Measurements from ENCODE around the gene SCAMP5.

Gene SCAMP5

DNA sequence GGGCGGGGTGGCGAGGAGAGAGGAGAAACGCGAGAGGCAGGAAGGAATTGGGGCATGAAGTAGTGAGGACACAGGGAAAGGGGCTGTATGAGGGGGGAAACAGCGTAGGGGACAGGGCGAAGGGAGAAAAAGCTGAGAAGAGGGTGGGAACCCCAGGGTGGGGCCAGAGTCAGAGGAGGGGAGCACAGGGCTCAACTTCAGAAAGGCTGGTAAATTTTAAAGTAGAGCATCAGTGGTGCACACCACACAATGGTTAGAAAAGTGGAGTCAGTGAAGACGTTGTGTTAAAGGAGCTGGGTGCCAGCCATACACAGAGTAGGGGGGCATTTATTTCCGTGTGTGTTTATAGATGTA lies 35.8 kb upstream of the SCAMP5 start:
- Histone ChIP-seq H3K36me3 (ENCODE audit: control insufficient read depth, low read depth, low read length) (no peaks in the 10 kb centered on the region), H3K27me3 (ENCODE audit: control insufficient read depth, insufficient read depth, low read length) (peaks cover 60% of the 10 kb centered on the region), H3K27ac (ENCODE audit: low read length) (no peak overlapping the region), H3K4me1 (ENCODE audit: control insufficient read depth, low read depth, low read length) (peaks cover 13% of the 10 kb centered on the region), H3K9me3 (ENCODE audit: control insufficient read depth, low read depth, low read length) (no peaks in the 10 kb centered on the region), H3K9ac (ENCODE audit: low read length) (no peak overlapping the region), H3K4me3 (ENCODE audit: low read length) (peak overlapping the region; percentile 72)

DNA sequence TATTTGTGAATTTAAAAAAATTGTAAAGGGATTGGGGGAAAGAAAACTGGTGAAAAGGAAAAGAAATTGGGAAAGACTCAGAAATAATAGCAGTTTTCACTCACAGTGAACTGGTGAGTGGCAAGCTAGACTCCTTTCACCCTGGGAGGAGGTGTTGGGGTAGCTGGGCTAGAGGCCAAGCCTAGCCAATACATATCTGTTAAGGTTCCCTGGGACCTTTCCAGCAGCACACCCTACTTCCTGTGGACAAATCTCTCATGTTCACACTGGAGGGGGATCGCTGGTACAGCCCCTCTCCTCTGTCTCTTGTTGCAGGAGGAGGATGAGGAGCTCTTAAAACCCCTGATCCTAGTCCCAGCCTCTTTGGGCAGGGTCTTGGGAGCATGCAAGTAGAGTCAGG lies 35.1 kb upstream of the SCAMP5 start:
- H3K27ac ChIP-seq (ENCODE audit: low read length), result no peak overlapping the region
- no peaks in the 10 kb centered on the region for H3K9me3 ChIP-seq (ENCODE audit: control insufficient read depth, low read depth, low read length)
- no peak overlapping the region for H3K9ac ChIP-seq (ENCODE audit: low read length)
- peaks cover 53% of the 10 kb centered on the region for H3K27me3 ChIP-seq (ENCODE audit: control insufficient read depth, insufficient read depth, low read length)
- H3K4me3 ChIP-seq (ENCODE audit: low read length), result no peak overlapping the region
- H3K4me1 ChIP-seq (ENCODE audit: control insufficient read depth, low read depth, low read length), result peaks cover 8% of the 10 kb centered on the region
- H3K36me3 ChIP-seq (ENCODE audit: control insufficient read depth, low read depth, low read length), result no peaks in the 10 kb centered on the region

GRCh38 chr15:74960995-74961588 lies 34.3 kb upstream of the SCAMP5 start:
- H3K9me3 ChIP-seq (ENCODE audit: control insufficient read depth, low read depth, low read length), result no peaks in the 10 kb centered on the region
- H3K27ac ChIP-seq (ENCODE audit: low read length), result no peak overlapping the region
- H3K9ac ChIP-seq (ENCODE audit: low read length), result no peak overlapping the region
- H3K4me3 ChIP-seq (ENCODE audit: low read length), result no peak overlapping the region
- no peaks in the 10 kb centered on the region for H3K36me3 ChIP-seq (ENCODE audit: control insufficient read depth, low read depth, low read length)
- H3K4me1 ChIP-seq (ENCODE audit: control insufficient read depth, low read depth, low read length), result peaks cover 4% of the 10 kb centered on the region
- peaks cover 45% of the 10 kb centered on the region for H3K27me3 ChIP-seq (ENCODE audit: control insufficient read depth, insufficient read depth, low read length)

GRCh38 chr15:74961616-74962015 lies 33.7 kb upstream of the SCAMP5 start:
- Histone ChIP-seq H3K36me3 (ENCODE audit: control insufficient read depth, low read depth, low read length) (no peaks in the 10 kb centered on the region), H3K4me1 (ENCODE audit: control insufficient read depth, low read depth, low read length) (peaks cover 4% of the 10 kb centered on the region), H3K9ac (ENCODE audit: low read length) (no peak overlapping the region), H3K9me3 (ENCODE audit: control insufficient read depth, low read depth, low read length) (no peaks in the 10 kb centered on the region), H3K27me3 (ENCODE audit: control insufficient read depth, insufficient read depth, low read length) (peaks cover 43% of the 10 kb centered on the region), H3K27ac (ENCODE audit: low read length) (no peak overlapping the region), H3K4me3 (ENCODE audit: low read length) (no peak overlapping the region)

GRCh38 chr15:74962219-74962618 lies 33.1 kb upstream of the SCAMP5 start:
- Histone ChIP-seq H3K4me3 (ENCODE audit: low read length) (no peak overlapping the region), H3K9me3 (ENCODE audit: control insufficient read depth, low read depth, low read length) (no peaks in the 10 kb centered on the region), H3K27me3 (ENCODE audit: control insufficient read depth, insufficient read depth, low read length) (peaks cover 39% of the 10 kb centered on the region), H3K9ac (ENCODE audit: low read length) (no peak overlapping the region), H3K27ac (ENCODE audit: low read length) (no peak overlapping the region), H3K4me1 (ENCODE audit: control insufficient read depth, low read depth, low read length) (peaks cover 4% of the 10 kb centered on the region), H3K36me3 (ENCODE audit: control insufficient read depth, low read depth, low read length) (no peaks in the 10 kb centered on the region)

DNA sequence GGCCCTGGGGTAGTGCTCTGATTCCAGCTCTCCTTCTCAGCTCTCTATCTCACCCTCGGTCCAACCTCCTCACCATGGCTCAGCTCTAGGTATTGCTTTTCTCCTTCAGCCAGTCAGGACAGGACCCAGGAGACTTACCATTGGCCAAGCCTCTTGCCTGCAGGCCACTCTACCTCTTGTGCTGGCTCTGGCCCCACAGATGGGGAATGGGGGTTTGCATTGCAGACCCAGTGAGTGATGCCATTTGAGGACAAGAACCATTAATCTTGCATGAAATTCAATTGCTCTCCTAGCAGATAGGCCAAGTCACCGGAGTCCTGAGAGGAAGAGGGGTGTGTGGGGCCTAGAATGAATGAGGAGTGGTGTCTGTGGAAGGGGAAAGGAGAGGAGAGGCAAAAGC lies 32.7 kb upstream of the SCAMP5 start:
- Histone ChIP-seq H3K36me3 (ENCODE audit: control insufficient read depth, low read depth, low read length) (no peaks in the 10 kb centered on the region), H3K4me1 (ENCODE audit: control insufficient read depth, low read depth, low read length) (peaks cover 4% of the 10 kb centered on the region)

GRCh38 chr15:74963213-74963612 lies 32.1 kb upstream of the SCAMP5 start:
- H3K4me3 ChIP-seq (ENCODE audit: low read length), result no peak overlapping the region
- peaks cover 4% of the 10 kb centered on the region for H3K4me1 ChIP-seq (ENCODE audit: control insufficient read depth, low read depth, low read length)
- H3K27ac ChIP-seq (ENCODE audit: low read length), result no peak overlapping the region
- H3K36me3 ChIP-seq (ENCODE audit: control insufficient read depth, low read depth, low read length), result no peaks in the 10 kb centered on the region
- H3K9ac ChIP-seq (ENCODE audit: low read length), result no peak overlapping the region
- H3K27me3 ChIP-seq (ENCODE audit: control insufficient read depth, insufficient read depth, low read length), result peaks cover 29% of the 10 kb centered on the region
- H3K9me3 ChIP-seq (ENCODE audit: control insufficient read depth, low read depth, low read length), result no peaks in the 10 kb centered on the region

More for the DNA sequence above, 32.7 kb upstream of the SCAMP5 start:
- Histone ChIP-seq H3K9me3 (ENCODE audit: control insufficient read depth, low read depth, low read length) (no peaks in the 10 kb centered on the region), H3K27me3 (ENCODE audit: control insufficient read depth, insufficient read depth, low read length) (peaks cover 35% of the 10 kb centered on the region), H3K27ac (ENCODE audit: low read length) (no peak overlapping the region), H3K9ac (ENCODE audit: low read length) (no peak overlapping the region), H3K4me3 (ENCODE audit: low read length) (no peak overlapping the region)

GRCh38 chr15:74964794-74965193 lies 30.6 kb upstream of the SCAMP5 start:
- Histone ChIP-seq H3K36me3 (ENCODE audit: control insufficient read depth, low read depth, low read length) (no peaks in the 10 kb centered on the region), H3K27me3 (ENCODE audit: control insufficient read depth, insufficient read depth, low read length) (peaks cover 14% of the 10 kb centered on the region), H3K27ac (ENCODE audit: low read length) (no peak overlapping the region), H3K4me3 (ENCODE audit: low read length) (no peak overlapping the region), H3K9ac (ENCODE audit: low read length) (no peak overlapping the region), H3K9me3 (ENCODE audit: control insufficient read depth, low read depth, low read length) (no peaks in the 10 kb centered on the region), H3K4me1 (ENCODE audit: control insufficient read depth, low read depth, low read length) (no peaks in the 10 kb centered on the region)

- Histone ChIP-seq H3K36me3 (ENCODE audit: control insufficient read depth, low read depth, low read length) (no peaks in the 10 kb centered on the region), H3K27ac (ENCODE audit: low read length) (no peak overlapping the region), H3K4me1 (ENCODE audit: control insufficient read depth, low read depth, low read length) (no peaks in the 10 kb centered on the region), H3K9me3 (ENCODE audit: control insufficient read depth, low read depth, low read length) (no peaks in the 10 kb centered on the region), H3K9ac (ENCODE audit: low read length) (no peak overlapping the region), H3K27me3 (ENCODE audit: control insufficient read depth, insufficient read depth, low read length) (no peaks in the 10 kb centered on the region), H3K4me3 (ENCODE audit: low read length) (no peak overlapping the region)
These were observed 27.7 kb upstream of the SCAMP5 start for GRCh38 chr15:74967670-74968069.

GRCh38 chr15:74976159-74976558 lies 19.2 kb upstream of the SCAMP5 start:
- no peak overlapping the region for H3K4me3 ChIP-seq (ENCODE audit: low read length)
- no peaks in the 10 kb centered on the region for H3K9me3 ChIP-seq (ENCODE audit: control insufficient read depth, low read depth, low read length)
- no peaks in the 10 kb centered on the region for H3K27me3 ChIP-seq (ENCODE audit: control insufficient read depth, insufficient read depth, low read length)

DNA sequence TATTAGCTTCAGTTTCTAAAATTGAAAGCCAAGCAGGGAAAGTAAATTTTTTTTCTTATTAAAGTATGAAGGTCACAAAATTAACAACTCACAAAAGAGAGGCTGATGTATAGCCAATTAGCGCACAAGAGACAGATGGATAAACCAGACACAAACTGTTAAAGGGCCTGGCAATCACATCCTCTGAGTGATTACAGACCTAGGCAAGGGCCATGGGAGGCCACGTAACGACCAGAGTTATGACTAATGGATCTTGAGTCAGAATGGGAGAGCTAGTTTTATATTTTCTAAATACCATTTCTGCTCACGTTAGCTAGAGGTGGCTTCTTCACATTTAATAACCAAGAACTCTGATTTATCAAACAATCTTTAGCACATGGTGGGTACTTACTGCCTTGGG lies 17.8 kb upstream of the SCAMP5 start:
- H3K9me3 ChIP-seq (ENCODE audit: control insufficient read depth, low read depth, low read length), result no peaks in the 10 kb centered on the region
- no peak overlapping the region for H3K4me3 ChIP-seq (ENCODE audit: low read length)
- H3K27me3 ChIP-seq (ENCODE audit: control insufficient read depth, insufficient read depth, low read length), result no peaks in the 10 kb centered on the region
- no peak overlapping the region for H3K27ac ChIP-seq (ENCODE audit: low read length)
- peaks cover 5% of the 10 kb centered on the region for H3K4me1 ChIP-seq (ENCODE audit: control insufficient read depth, low read depth, low read length)
- H3K36me3 ChIP-seq (ENCODE audit: control insufficient read depth, low read depth, low read length), result no peaks in the 10 kb centered on the region
- H3K9ac ChIP-seq (ENCODE audit: low read length), result no peak overlapping the region

More at GRCh38 chr15:74976159-74976558, 19.2 kb upstream of the SCAMP5 start:
- no peak overlapping the region for H3K9ac ChIP-seq (ENCODE audit: low read length)
- H3K36me3 ChIP-seq (ENCODE audit: control insufficient read depth, low read depth, low read length), result no peaks in the 10 kb centered on the region
- no peak overlapping the region for H3K27ac ChIP-seq (ENCODE audit: low read length)
- H3K4me1 ChIP-seq (ENCODE audit: control insufficient read depth, low read depth, low read length), result peaks cover 5% of the 10 kb centered on the region

- no peaks in the 10 kb centered on the region for H3K9me3 ChIP-seq (ENCODE audit: control insufficient read depth, low read depth, low read length)
- no peak overlapping the region for H3K27ac ChIP-seq (ENCODE audit: low read length)
- peaks cover 5% of the 10 kb centered on the region for H3K4me1 ChIP-seq (ENCODE audit: control insufficient read depth, low read depth, low read length)
- no peak overlapping the region for H3K9ac ChIP-seq (ENCODE audit: low read length)
- no peaks in the 10 kb centered on the region for H3K36me3 ChIP-seq (ENCODE audit: control insufficient read depth, low read depth, low read length)
- H3K4me3 ChIP-seq (ENCODE audit: low read length), result no peak overlapping the region
- H3K27me3 ChIP-seq (ENCODE audit: control insufficient read depth, insufficient read depth, low read length), result no peaks in the 10 kb centered on the region
These were observed 17.3 kb upstream of the SCAMP5 start for GRCh38 chr15:74978077-74978476.
